ENCODE measurements around the gene FOXB1.

- TF ChIP-seq, protein P1, sequence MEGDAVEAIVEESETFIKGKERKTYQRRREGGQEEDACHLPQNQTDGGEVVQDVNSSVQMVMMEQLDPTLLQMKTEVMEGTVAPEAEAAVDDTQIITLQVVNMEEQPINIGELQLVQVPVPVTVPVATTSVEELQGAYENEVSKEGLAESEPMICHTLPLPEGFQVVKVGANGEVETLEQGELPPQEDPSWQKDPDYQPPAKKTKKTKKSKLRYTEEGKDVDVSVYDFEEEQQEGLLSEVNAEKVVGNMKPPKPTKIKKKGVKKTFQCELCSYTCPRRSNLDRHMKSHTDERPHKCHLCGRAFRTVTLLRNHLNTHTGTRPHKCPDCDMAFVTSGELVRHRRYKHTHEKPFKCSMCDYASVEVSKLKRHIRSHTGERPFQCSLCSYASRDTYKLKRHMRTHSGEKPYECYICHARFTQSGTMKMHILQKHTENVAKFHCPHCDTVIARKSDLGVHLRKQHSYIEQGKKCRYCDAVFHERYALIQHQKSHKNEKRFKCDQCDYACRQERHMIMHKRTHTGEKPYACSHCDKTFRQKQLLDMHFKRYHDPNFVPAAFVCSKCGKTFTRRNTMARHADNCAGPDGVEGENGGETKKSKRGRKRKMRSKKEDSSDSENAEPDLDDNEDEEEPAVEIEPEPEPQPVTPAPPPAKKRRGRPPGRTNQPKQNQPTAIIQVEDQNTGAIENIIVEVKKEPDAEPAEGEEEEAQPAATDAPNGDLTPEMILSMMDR (IDR thresholded peaks at IDR 0.05), result no peak
- no peak for TF ChIP-seq POLR2A (IDR thresholded peaks at IDR 0.05)
Observed at GRCh38 chr15:59966262-59966661, 37.8 kb upstream of the FOXB1 start.
